HG03565 (cell line): ENCODE data around the gene PRR23A.

Experiments used
- ATAC-seq: cut with Tn5 transposase; IDR thresholded peaks from one replicate; pipeline ENCODE4 v1.9.1; 2021; ENCODE audit warnings: mild to moderate bottlenecking, moderate library complexity; ENCODE audit not compliant: unreplicated experiment

Gene PRR23A

DNA sequence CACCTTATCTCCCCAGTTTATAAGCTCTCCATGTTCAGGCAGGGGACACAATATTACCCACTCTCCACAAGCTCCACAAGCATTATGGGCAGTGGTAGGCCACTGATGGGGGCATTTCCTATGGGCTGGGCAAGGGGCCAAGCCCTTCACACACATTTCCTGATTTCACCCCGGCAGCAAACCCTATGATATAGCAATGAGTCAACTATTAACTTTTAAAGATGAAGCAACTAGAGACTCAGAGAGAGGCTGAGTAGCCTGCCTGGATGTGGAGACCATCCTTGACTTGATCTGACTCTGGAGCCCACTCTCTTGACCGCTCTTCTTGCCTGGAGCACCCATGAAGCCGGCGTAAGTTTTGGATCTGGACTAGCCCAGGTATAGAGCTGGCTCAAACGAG lies 31.6 kb downstream of the PRR23A start:
- no peak for ATAC-seq

DNA sequence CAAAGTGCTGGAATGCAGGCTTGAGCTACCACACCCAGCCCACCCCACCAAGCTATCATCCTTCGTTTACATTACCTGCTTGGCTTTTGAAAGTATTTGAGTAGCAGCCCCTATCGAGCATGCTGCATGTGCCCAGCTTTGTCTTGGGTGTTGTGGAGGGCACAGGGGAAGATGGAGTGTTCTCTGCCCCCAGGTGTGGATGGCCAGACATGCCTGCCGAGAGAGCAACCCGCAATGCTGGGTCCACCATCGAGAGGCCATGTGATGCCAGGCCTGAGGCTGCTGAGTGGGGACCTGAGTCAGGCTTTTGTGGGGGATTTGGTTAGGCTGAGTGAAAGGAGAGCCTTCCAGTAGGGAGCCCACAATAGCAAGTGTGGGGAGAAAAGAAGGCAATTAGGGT lies 33.1 kb downstream of the PRR23A start:
- ATAC-seq = no peak

DNA sequence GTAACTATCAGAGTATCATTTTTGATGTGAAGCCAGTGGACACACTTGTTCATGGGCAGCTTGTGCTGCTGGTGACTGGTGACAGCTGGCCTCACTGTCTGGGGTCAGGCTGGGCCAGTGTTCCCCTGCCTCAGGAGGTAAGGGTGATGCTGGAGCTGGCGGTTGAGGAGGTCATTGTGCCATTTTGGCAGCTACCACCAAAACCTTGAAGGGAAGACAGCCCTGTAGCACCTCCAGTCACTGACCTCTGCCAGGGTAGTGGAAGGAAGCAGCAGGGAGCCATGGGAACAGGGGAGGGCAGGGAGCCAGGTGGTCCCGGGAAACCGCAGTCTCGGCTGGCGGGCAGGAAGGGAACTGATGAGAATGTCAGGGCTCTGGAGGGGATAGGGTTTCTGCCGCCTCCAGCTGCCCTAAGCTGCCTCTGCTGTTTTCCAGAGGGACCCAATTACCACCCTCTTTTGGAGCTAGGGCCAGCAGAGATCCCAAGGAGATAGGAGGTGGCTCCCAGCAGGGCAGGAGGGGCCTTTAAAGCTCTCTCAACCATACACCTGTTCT lies 34.2 kb downstream of the PRR23A start:
- no peak for ATAC-seq

DNA sequence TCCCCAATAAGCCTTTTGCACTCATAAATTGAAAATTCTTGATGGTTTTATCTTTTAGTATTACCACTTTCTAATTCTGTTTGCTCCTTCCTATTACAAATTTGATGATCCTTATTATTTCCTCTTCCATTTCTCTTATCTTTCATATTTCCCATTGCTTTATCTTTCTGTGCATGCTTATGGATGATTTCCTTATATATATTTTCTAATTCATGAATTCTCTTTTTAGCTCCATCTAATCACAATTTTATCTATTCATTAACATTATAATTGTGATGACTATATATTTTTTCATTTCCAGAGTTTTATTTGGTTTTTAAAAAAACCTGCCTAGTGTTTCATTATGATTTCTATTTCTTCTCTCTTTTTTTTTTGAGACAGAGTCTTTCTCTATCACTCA lies 41.1 kb downstream of the PRR23A start:
- no peak for ATAC-seq

DNA sequence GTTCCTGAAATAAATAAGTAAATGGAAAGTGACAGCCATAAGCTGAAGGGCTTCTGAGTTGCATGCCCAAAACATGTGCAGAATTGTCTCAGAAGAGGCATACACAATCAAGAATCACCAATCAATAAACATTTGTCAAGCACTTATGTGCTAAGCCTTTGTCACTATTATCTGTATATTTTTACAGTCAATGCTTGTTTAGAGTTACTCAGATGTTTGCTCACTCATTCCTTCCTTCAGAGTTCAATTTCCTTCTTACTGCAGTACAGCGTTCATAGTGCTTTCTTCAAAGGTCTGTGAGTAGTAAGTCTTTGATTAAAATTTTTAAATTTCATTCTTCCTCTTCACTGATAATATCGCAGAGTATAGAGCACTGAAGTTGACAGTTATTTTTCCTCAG lies 41.8 kb downstream of the PRR23A start:
- ATAC-seq = no peak

DNA sequence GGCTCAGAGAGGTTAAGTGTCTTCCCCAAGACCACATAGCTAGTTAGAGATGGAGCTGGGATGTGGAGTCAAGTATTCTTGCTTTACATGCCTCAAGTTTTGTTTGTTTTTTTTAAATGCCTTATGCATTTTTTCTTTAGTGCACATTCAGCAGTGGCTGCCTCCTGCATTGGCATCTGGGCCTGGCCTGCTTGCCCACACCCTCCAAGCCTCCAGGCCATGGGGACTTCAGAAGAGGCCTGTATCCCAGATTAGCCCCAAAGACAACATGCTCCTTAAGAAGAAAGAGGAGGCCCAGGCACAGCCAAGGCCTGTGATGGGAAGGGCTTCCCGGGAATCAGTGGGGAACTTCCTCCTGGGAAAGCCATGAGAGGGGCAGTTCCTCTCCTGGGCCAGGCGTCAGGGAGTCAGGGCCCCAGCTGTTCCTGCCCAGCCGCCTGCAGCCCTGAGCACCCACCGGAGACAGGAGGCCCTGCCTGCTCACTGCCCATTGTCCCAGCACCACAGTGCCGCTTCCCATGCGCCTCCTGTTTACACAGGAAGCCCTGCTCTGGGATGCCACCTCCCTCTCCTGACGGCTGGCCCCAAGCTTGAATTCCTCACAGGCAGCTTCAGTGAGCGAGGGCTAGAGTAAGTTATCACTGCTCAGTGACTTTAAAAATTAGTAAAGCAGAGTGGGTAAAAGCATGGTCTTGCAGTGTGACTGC lies 43.1 kb downstream of the PRR23A start:
- no peak for ATAC-seq

DNA sequence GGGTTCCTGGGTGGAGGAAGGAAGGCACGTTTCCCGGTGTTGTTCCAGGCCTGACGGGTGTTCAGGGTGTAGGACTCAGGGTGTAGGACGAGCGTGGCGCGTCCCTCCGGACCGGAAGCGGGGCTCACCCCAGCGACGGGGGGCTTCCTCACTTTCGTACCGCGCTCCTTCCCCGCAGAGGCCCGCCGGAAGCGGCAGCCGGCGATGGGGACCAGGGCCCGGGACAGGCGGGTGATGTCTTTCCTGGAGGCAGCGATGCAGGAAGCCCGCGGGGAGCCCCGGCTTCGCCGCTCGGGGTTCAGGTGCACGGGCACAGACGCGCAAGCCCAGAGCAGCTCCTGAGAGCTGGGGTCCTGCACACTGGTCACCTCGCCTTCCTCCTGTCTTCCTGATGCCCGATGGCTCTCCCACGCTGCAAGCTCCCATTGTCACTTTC lies 45.6 kb downstream of the PRR23A start:
- ATAC-seq = no peak
